ACHN (cell line): ENCODE results near the gene MCM5.
"Not testable (repeated sequence)": the region's sequence is repeated elsewhere in the genome, so short reads cannot be mapped to it uniquely, and the experiment has no call there.

Source experiments
- DNase-seq: peaks from one replicate; pipeline ENCODE4 v3.0.0-alpha.2; 2015
- in situ Hi-C: cut with HindIII; loops from 2 replicates; pipeline ENCODE4 v1.10.0; 2017; ENCODE audit warnings: low sequenced_read_pairs, low pct_ligation_motif_present, low pct_unique_long_range_greater_than_20kb

MCM5 gene

DNA sequence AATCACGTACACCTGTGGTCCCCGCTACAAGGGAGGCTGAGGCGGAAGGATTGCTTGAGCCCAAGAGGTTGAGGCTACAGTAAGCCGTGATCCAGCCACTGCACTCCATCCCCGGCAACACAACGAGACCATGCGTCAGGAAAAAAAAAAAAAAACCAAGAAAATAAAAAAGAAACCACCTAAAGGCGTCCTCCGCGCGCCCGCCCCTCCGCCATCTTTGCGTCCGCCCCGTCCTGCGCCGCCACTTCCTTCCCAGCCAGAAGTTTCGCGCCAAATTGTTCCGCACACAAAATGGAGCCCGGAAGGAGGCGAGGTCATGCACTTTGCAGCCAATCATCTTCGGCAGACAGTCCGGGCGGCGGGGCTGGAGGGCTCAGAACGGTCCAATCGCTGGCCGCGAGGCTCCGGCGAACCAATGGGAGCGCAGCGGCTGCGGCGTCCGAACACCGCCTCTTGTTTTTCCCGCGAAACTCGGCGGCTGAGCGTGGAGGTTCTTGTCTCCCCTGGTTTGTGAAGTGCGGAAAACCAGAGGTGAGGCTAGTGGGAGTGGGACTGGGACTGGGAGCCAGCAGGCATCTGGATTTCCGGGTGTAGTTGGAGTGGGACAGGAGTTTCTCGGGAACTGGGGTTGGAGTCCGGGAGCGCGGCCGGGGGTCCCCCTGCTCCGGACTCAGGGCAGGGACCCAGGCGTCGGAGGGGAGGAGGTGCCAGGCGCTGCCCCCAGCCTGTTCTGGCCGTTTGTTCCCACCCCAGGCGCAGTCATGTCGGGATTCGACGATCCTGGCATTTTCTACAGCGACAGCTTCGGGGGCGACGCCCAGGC is at the start of gene MCM5:
Gene MCM5 (plus strand): TSS at position 463 of the 823 bp plus-strand sequence. CDS start 299 bp downstream, at position 762.
- in situ Hi-C loops = no loop called here

DNA sequence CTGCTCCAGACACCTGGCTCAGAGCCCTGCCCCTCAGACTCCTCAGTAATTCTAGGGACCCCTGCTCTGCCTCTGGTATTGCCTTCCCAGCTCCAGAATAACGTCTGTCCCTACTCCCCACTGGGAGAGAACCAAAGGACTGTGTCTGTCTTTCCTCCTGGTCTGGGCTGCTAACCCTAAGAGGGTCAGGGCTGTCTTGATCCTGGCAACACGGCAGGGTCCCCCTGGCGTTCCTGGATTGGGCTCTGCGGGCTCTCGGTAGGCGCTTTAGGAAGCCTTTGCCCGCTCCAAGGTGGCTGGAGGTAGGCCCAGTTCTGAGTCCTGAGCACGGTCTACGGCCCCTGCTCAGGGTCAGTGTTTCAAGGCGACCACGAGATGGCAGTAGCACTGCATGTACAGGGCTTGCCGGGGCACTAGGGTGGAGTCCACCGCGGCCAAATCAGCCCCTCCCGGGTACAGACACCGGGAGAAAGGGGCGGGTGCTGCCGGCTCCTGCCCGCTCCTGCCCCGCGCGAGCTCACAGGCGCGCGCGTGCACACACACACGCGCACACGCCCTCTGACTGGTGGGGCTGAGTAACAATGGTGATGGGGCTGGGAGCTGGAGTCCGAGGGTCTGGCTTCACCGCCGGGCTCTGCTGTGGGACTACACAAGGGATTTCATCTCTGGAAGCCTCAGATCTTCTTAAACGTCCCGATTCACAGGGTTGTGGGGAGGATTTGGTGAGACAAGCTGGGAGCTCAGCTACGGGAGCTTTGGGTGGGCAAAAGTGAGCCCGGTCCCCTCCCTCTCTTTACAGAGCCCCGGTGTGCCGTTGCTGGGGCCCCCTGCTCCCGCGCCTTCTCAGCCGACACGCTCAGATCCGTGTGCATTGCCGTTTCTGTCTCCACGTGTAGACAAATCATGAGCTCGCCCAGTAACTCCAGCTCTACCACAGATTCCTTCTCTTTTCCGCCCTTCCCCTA is 49.1 kb upstream of the MCM5 start:
- DNase-seq = peak; percentile 86
- in situ Hi-C loops = no loop called here

More for the DNA sequence above, at the start of gene MCM5:
- DNase-seq = peak; percentile 96

DNA sequence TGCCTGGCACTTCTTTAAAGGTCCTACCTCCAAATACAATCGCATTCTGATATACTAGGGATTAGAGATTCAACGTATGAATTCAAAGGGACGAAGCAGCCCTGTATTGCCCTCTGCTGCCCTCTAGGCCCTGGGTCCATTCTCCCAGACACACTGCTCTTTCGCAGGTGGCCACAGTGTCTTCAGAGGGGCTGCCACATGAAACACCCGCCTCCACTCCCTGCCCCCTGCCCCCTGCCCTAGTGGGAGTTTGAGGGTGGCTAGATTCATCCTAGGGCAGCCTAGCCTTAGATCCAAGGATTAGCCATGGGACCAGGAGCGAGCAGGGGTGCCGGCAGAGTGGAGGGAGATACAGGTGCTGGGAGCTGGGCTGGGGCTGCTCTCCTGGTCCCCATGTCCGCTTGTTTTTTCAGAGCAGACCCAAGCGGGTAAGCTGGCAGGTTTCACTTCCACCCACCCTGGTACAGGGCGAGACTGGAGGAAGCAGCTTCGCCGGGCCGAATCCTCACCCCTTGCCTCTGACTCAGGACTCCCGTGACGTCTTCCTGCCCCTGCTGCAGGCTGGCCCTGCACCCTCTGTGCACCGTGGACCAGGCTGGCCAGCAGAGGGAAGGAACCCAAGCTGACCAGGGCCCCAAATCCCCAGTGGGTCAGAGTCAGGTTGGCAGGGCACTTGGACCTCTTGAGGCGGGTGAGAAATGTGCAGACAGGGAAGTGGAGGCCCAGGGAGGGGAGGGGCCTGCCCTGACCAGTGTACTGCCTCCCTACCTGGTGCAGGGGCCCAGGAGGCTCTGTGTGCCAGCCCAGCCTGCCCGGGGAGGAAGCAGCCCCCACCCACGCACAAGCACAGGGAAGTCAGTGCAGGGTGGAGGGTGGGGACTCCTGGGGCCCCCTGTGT is 47.5 kb upstream of the MCM5 start:
- in situ Hi-C loops = no loop called here
- DNase-seq = peak; percentile 66

DNA sequence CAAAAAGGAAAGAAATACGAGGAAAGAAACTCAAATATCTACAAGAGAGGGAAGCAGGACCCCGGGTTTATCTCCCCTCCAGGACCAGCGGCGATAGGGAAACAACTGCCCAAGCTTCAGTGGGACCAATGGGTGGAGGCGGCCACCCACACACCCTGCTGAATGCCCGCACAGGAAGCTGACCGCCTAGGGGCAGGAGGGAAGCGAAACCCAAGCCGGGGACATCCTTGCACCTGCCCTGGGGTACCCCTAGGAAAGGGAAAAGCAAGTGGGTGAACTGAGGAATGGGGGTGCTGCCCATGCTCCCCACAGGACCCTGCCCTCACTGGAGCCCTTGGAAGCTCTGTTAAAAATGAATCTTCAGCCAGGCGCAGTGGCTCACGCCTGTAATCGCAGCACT is 46.6 kb upstream of the MCM5 start:
- in situ Hi-C loops = no loop called here
- no peak for DNase-seq

DNA sequence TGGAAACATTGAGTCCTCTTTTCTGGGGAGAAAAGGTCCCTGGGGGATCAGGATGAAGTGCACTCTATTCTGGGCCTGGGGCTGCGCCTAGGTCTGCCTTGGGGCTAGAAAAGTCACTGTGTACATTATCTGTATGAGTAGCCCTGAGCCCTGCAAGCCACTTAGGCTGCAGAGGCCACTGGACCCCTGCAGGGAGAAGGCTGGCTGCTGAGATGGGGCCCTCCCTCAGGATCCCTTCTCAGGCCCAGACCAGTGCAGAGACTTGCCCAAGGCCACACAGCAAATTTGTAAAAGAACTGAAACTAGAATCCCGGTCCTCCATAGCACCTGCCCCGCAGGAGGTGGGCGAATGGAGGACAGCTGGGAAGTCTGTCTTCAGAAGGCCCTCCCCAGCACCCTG is 45.9 kb upstream of the MCM5 start:
- no peak for DNase-seq
- in situ Hi-C loops = no loop called here

DNA sequence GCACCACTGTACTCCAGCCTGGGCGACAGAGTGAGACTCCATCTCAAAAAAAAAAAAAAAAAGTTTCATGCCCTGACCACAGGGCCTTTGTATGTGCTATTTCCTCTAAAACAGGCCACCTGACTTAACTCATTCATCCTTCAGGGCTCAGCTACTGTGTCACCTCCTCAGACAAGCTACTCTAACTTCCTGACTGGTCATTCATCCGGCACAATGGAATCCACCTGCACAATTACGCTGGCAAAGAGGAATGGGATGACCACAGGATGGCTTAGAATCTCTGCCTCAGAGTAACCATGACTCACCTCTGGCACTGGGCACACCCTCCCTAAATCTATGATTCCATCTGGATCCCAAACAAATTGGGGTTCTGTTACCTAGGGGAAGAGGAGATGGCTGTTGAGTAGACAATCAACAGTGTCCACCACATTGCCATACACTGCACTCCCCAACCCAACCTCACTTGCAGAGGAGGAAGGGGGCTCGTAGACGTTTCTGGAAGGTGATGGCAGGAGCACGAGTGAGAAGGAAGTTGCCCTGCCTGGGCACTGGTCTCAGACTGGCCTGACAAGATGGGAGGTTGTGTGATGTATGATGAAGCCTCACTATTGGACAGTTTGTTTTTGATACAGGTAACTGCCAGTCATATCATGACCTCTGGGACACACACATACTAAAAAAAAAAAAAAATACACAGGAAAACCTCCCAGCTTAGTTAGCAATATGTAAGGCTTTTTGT is 41.9 kb upstream of the MCM5 start:
- in situ Hi-C loops = no loop called here
- peak; percentile 58 for DNase-seq

DNA sequence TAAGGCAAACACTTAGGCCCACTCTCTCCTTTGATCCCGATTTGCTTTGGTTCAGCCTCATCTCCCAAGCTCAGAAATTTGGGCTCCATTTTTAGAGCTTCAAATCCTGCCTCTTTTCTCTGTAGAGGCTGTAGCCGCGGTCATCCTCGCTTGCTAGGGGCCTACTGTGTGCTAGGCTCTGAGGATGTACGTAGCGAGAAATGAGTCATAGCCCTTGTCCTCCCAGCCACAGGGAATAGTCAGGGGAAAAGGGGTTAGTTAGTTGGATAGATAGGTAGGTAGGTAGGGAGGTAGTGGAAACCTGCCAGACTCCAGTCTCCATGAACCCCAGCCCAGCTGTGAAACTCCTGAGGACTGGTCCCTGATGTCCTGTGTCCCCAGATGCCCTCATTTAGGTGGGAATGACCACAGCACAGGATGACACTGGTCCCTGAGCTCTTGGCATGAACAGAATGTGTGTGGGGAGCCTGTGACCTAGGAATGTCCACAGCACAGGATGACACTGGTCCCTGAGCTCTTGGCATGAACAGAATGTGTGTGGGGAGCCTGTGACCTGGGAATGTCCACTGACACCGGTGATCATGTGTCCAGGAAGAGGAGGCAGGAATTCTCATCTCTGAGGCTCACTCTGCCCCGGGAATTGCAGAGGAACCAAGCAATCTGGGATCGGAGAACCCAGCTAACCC is 40.4 kb upstream of the MCM5 start:
- DNase-seq = no peak
- in situ Hi-C loops = no loop called here

DNA sequence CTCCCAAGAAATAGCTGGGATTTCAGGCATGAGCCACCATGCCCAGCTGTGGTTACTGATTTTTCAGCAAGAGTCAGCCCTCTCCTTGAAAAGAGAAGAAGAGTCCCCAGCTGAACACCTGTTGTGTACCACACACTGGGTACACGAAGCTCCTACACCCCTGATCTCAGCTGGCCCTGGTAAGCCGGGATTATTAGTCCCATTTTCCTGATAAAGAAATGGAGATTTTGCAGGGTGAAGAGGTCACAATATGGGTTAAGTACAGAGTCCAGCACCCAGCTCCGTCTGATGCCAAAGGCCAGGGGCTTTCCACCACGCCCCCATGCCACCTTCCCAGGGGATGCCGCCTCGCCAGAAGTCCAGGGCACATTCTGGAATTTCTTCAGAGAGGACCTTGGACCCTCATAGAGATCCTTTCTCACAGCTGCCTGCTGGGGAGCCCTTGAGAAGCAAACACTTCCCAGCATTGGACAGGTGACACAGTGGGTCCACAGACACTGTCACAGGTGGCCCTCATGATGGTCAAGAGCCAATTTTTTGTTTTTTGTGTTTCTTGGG is 38.9 kb upstream of the MCM5 start:
- in situ Hi-C loops = no loop called here
- DNase-seq = no peak

DNA sequence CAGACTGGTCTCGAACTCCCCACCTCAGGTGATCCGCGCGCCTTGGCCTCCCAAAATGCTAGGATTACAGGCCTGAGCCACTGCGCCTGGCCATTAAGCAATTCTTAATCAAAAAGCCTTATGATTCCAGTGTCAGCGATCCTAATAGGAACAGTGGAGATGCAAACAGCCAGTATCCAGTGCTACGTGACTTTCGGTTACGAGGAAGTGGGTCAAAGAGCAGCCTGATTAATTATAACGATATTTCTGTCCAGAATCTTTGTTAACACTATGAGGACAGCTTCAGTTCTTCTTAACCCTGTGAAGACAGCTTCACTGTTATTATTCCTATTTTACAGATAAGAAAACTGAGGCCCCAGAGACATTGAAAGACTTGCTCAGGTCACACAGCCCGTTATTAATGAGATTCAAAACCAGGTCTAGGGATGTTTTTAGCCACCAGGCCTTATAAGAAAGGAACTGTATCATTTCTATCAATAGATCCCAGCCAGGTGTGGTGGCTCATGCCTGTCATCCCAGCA is 36.3 kb upstream of the MCM5 start:
- DNase-seq = no peak
- in situ Hi-C loops = no loop called here

DNA sequence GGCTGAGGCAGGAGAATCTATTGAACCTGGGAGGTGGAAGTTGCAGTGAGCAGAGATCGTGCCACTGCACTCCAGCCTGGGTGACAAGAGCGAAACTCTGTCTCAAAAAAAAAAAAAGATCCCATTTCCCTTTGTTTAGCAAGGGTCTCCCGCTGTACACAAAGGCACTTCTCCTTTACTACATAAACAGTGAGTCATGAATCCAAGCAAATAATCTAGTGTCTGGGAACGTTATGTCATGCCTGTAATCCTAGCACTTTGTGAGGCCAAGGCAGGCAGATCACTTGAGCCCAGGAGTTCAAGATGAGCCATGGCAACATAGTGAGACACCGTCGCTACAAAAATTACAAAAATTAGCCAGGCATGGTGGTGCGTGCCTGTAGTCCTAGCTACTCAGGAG is 35.7 kb upstream of the MCM5 start:
- in situ Hi-C loops = not testable (repeated sequence)

DNA sequence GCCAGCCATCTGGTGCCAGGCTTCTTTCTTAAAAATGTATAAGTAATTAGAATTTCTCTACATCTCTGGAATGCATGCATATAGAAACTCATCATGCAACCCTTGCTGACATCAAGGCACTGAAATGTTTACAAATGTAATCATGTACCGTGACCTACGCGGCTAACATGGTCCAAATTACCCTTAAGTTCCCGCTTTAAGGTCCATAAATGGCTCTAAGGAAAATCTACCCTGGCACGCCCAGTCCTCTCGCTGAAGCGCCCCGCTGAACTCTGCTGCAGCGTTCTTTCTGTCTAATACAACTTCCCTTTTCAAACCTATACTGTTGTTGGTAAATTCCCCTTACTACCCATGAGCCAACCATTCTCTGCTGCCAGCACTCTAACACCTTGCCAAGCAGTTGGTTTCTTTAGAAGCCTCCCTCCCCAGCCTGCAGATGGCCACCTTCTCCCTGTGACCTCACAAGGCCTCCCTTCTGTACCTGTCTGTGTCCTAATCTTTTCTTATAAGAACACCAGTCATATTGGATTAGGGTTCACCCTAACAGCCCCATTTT is 32.5 kb upstream of the MCM5 start:
- in situ Hi-C loops = no loop called here
- no peak for DNase-seq

More for the DNA sequence above, 35.7 kb upstream of the MCM5 start:
- not testable (repeated sequence) for DNase-seq

DNA sequence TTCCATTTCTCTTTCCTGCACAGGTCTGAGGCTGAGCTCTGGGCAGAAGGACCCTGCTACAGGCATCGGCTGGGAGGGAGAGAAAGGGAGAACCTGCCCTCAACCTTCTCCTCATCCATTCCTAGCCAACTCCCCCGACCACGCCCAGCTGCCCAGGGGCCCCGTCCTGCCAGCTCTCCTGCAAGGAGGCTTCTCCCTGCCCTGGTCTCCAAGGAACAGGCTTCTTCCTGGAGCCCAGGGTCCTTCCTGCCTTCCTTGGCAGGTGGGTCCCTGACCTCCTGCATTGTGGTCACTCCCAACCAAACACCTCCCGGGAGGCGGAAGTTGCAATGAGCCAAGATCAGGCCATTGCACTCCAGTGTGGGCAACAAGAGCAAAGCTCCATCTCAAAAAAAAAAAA is 31.6 kb upstream of the MCM5 start:
- no peak for DNase-seq
- in situ Hi-C loops = no loop called here

DNA sequence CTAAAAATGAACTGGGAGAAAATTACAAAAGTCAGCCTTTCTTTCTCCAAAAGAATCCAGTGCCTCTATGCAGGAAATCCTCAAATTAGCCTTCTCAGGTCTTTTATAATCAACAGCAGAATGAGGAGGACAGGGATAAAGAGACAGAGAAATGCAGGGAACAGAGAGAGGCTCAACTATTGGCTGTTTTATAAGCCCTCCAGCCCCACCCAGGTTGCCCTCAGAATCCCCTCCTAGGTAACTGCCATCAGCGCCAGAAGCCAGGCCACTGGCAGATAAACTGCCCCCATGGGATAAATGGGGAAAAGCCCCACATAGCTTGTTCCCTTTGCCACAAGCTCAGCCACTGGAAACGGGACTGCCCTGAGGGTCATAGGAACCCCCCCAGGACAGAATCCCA is 29.9 kb upstream of the MCM5 start:
- in situ Hi-C loops = no loop called here
- no peak for DNase-seq

DNA sequence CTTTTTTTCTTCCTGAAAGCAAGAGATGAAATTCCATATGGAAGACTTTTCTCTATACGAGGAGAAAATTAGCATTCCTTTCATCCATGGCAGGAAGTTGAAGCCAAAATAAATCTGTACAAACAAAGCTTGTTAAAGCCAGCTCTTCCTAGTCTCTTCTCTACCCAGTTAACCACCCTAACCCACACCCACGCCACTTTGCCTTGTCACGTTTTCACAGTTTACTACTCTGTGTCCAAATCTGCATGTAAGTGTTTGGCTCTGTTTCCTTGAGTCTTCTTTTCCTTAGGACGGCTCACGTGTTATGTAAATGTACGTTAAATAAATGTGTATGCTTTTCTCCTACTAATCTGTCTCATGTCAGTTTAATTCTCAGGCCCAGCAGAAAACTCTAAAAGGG is 26.2 kb upstream of the MCM5 start:
- DNase-seq = no peak
- in situ Hi-C loops = no loop called here

DNA sequence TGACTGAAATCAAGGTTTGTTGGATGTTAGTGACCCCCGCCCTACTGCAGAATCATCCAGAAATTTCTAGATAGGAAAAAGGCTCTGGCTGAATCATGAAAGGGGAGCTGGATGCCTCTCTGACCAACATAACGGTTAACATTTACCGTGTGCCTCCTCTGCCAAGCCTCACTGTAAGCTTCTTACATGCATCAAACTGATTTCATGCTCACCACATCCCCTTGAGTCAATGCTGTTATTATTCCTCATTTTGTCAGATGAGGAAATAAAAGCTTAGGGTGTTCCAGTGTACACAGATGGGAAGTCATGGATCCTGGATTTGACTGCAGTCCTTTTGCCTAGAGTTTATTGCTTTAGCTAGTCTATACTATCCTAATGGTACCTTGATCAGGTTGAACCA is 24.9 kb upstream of the MCM5 start:
- no peak for DNase-seq

DNA sequence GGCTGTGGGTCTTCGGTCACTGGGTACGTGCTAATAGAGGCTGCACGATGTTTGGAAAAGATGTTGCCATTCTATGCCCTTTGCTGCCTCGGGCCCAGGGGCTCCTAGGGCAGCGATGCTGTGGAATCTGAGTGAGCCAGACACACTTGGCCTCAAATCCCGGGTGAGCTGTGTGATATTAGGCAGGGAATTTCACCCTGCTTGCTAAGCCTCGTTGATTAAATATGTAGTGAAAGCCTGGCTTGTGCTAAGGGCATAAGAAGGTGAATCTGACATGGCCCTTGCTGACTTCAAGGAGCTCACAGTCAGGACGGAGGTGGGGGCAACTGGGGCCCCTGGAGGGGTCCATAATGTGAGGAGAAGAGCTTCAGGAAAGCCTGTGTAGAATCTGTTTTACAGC is 24.4 kb upstream of the MCM5 start:
- no peak for DNase-seq
- in situ Hi-C loops = no loop called here

More for the DNA sequence above, 24.9 kb upstream of the MCM5 start:
- in situ Hi-C loops = no loop called here
